Endodermal cell (in vitro differentiated cells): ENCODE data around the gene HEPHL1. TPM values are rescaled to one million over a fixed set of nuclear protein-coding genes. Genes with fewer than 3 reads are reported as not detected.

ENCODE experiments used
- DNase-seq: peaks from one replicate; pipeline ENCODE4 v3.0.0-alpha.2; 2017
- H3K27ac ChIP-seq: 2 replicates; pipeline ENCODE4 v1.5.1; 2013; ENCODE audit warnings: mild to moderate bottlenecking, low read depth, low read length, moderate library complexity
- H3K27me3 ChIP-seq: 2 replicates; pipeline ENCODE4 v1.6.1; 2013; ENCODE audit warnings: mild to moderate bottlenecking, low read length, moderate library complexity; ENCODE audit not compliant: insufficient read depth, control insufficient read depth, poor library complexity, severe bottlenecking
- H3K36me3 ChIP-seq: 2 replicates; pipeline ENCODE4 v1.7.0; 2013; ENCODE audit warnings: mild to moderate bottlenecking, low read length, moderate library complexity; ENCODE audit not compliant: control insufficient read depth, insufficient read depth
- H3K4me1 ChIP-seq: one replicate; pipeline ENCODE4 v1.7.0; 2013; ENCODE audit warnings: low read length; ENCODE audit not compliant: control insufficient read depth, insufficient read depth
- H3K4me3 ChIP-seq: 2 replicates; pipeline ENCODE4 v1.5.1; 2013; ENCODE audit warnings: mild to moderate bottlenecking, low read length, moderate library complexity
- H3K9ac ChIP-seq: 2 replicates; pipeline ENCODE4 v1.6.1; 2013; ENCODE audit warnings: mild to moderate bottlenecking, low read length, moderate library complexity; ENCODE audit not compliant: poor library complexity, severe bottlenecking; ENCODE audit errors: extremely low read depth
- H3K9me3 ChIP-seq: 2 replicates; pipeline ENCODE4 v1.6.1; 2013; ENCODE audit warnings: mild to moderate bottlenecking, low read length, moderate library complexity; ENCODE audit not compliant: control insufficient read depth
- H3K27ac Mint-ChIP-seq: 2 replicates; pipeline ENCODE4 v1.8.0; 2020; ENCODE audit warnings: mixed read lengths
- H3K27me3 Mint-ChIP-seq: 2 replicates; pipeline ENCODE4 v1.8.0; 2021; ENCODE audit warnings: mild to moderate bottlenecking, mixed read lengths; ENCODE audit not compliant: insufficient read depth
- H3K36me3 Mint-ChIP-seq: 2 replicates; pipeline ENCODE4 v1.8.0; 2020; ENCODE audit warnings: low read depth, mixed read lengths
- H3K4me1 Mint-ChIP-seq: 2 replicates; pipeline ENCODE4 v1.8.0; 2020; ENCODE audit warnings: mixed read lengths
- H3K4me3 Mint-ChIP-seq: 2 replicates; pipeline ENCODE4 v1.8.0; 2020; ENCODE audit warnings: mild to moderate bottlenecking, moderate library complexity, mixed read lengths
- H3K9me3 Mint-ChIP-seq: 2 replicates; pipeline ENCODE4 v1.8.0; 2020; ENCODE audit warnings: mild to moderate bottlenecking, mixed read lengths
- CTCF ChIP-seq: fragments of 200-600 bp; sonication (generic); conservative IDR thresholded peaks from 2 replicates; pipeline ENCODE4 v1.5.0; 2021; ENCODE audit warnings: antibody characterized with exemption, mild to moderate bottlenecking
- WGBS, 2 experiments: methylation state at CpG; one replicate each; pipeline versions ENCODE4 v1.1.5 to v1.1.7; 2013; ENCODE audit warnings: missing lambda C conversion rate in 2 of 2, mixed read lengths in 1 of 2; ENCODE audit not compliant: insufficient coverage in 1 of 2, insufficient read length in 1 of 2; 5-methylcytosine and 5-hydroxymethylcytosine counted together
- total RNA-seq, 2 donors: library from RNA; stranded (reverse); fragmentation: NEBNext Ultra II Directional in 1 of 2; extraction: Animal tissue kit (Norgen Biotek cat#: 25700) in 1 of 2; gene quantifications; 2 replicates in 1 of 2; 3 replicates in 1 of 2; pipeline ENCODE4 v1.2.1, GENCODE V29; 2021

HEPHL1 gene
- total RNA-seq, 2 donors from 2014 or later = not detected

DNA sequence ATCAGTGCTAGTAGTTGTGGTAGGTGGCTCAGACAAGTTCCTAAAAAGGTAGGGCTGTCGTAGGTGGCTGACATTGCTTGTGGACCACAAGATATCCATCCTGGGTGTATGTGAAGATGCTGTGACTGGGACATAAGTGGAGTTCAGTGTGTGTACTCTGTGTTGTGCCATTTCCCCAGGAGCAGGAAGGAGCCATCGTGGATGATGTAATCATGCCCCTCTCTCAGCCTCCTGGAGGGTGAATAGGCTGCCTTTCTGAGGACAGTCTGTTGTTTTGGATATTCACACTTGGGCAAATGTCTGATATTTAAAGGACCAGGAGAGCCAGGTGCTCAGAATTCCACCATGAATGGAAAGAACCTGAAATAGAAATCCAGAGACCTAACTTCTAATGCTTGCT, 2.7 kb downstream of the HEPHL1 start:
- H3K36me3 Mint-ChIP-seq = no peaks in the 10 kb centered on the region
- Histone ChIP-seq H3K27me3 (peaks cover 6% of the 10 kb centered on the region), H3K4me1 (no peaks in the 10 kb centered on the region), H3K4me3 (no peak overlapping the region), H3K9me3 (no peaks in the 10 kb centered on the region), H3K36me3 (no peaks in the 10 kb centered on the region), H3K9ac (no peak overlapping the region), H3K27ac (no peak overlapping the region)
- H3K27ac Mint-ChIP-seq = no peak overlapping the region
- no peaks in the 10 kb centered on the region for H3K4me1 Mint-ChIP-seq
- 73 to 95% methylated on average over 1 to 2 of the region's 2 CpGs for WGBS, 2 experiments
- H3K27me3 Mint-ChIP-seq = peaks cover 3% of the 10 kb centered on the region
- H3K4me3 Mint-ChIP-seq = no peak overlapping the region
- no peak for DNase-seq
- no peak for TF ChIP-seq CTCF
- peaks cover 2% of the 10 kb centered on the region for H3K9me3 Mint-ChIP-seq

- H3K4me1 Mint-ChIP-seq = no peaks in the 10 kb centered on the region
- H3K27me3 ChIP-seq = peaks cover 6% of the 10 kb centered on the region
- no peaks in the 10 kb centered on the region for H3K9me3 ChIP-seq
- H3K27me3 Mint-ChIP-seq = peaks cover 3% of the 10 kb centered on the region
- H3K4me1 ChIP-seq = no peaks in the 10 kb centered on the region
- peaks cover 2% of the 10 kb centered on the region for H3K9me3 Mint-ChIP-seq
- DNase-seq = no peak
- H3K27ac Mint-ChIP-seq = no peak overlapping the region
- no peaks in the 10 kb centered on the region for H3K36me3 Mint-ChIP-seq
- H3K9ac ChIP-seq = no peak overlapping the region
- TF ChIP-seq CTCF = no peak
- no peak overlapping the region for H3K4me3 Mint-ChIP-seq
- WGBS, 2 experiments = 94 to 100% methylated on average over 2 of the region's 2 CpGs
- H3K36me3 ChIP-seq = no peaks in the 10 kb centered on the region
- no peak overlapping the region for H3K4me3 ChIP-seq
- H3K27ac ChIP-seq = no peak overlapping the region
These were observed 3.4 kb downstream of the HEPHL1 start for GRCh38 chr11:94024547-94024946.

GRCh38 chr11:94025690-94026394, 4.7 kb downstream of the HEPHL1 start:
- no peak for TF ChIP-seq CTCF
- no peak overlapping the region for H3K4me3 ChIP-seq
- Mint-ChIP-seq H3K4me1 (no peaks in the 10 kb centered on the region), H3K9me3 (peaks cover 2% of the 10 kb centered on the region), H3K27ac (no peak overlapping the region), H3K4me3 (no peak overlapping the region), H3K36me3 (no peaks in the 10 kb centered on the region), H3K27me3 (peaks cover 3% of the 10 kb centered on the region)
- peaks cover 6% of the 10 kb centered on the region for H3K27me3 ChIP-seq
- DNase-seq = no peak
- WGBS, 2 experiments = 76 to 94% methylated on average over 2 of the region's 2 CpGs
- H3K36me3 ChIP-seq = no peaks in the 10 kb centered on the region
- no peaks in the 10 kb centered on the region for H3K9me3 ChIP-seq
- no peak overlapping the region for H3K9ac ChIP-seq
- H3K4me1 ChIP-seq = no peaks in the 10 kb centered on the region
- no peak overlapping the region for H3K27ac ChIP-seq
